Esophagus squamous epithelium (tissue), 4 donors: ENCODE measurements around the gene PCSK5.

Experiments
- CTCF ChIP-seq, 6 experiments: fragments of 450-650 bp in 4 of 6; fragments of 200-600 bp in 2 of 6; sonication (generic) in 2 of 6; IDR thresholded peaks; one replicate each; pipeline ENCODE4 v1.5.1; 2016 to 2019; ENCODE audit warnings: antibody characterized with exemption in 6 of 6, mild to moderate bottlenecking in 4 of 6, moderate library complexity in 4 of 6
- POLR2A ChIP-seq, 4 donors: fragments of 450-650 bp; IDR thresholded peaks; one replicate each; pipeline ENCODE4 v1.6.1; 2017; ENCODE audit warnings: antibody characterized with exemption in 4 of 4, mild to moderate bottlenecking in 4 of 4, moderate library complexity in 3 of 4

GRCh38 chr9:76103531-76104315 is 213.2 kb downstream of the PCSK5 start:
- TF ChIP-seq CTCF (IDR thresholded peaks at IDR 0.05) = no peak
- TF ChIP-seq POLR2A (IDR thresholded peaks at IDR 0.05) = no peak
